Measurements from ENCODE around the gene CROCC2. TPM values are rescaled to one million over a fixed set of nuclear protein-coding genes. Genes with fewer than 3 reads are reported as not detected.

CROCC2 gene
- total and polyA plus RNA-seq, 2 of the 13 experiments (the other 11 are each of a cell fraction or from before 2014, with no cell fraction given): not detected

GRCh38 chr2:240960971-240961876 lies 55.1 kb downstream of the CROCC2 start:
- Histone ChIP-seq H3K27me3 (ENCODE audit: control insufficient read depth in 1 of 2, insufficient read depth in 2 of 2, low read length in 2 of 2) (peaks cover 4 to 5% of the 10 kb centered on the region in 2 experiments; a peak in 3 of 5 replicates), H3K9me3 (ENCODE audit: low read length) (no peaks in the 10 kb centered on the region), H3K9ac (ENCODE audit: insufficient read depth, low read depth, low read length) (peak overlapping the region; percentile 61), H3K4me3 (replicated peaks in 1 of 3; ENCODE audit: insufficient read depth in 1 of 3, low read depth in 2 of 3, low read length in 3 of 3) (peak overlapping the region in 1 of 3 experiments; percentile 61; a peak in 2 of 6 replicates), H3K27ac (ENCODE audit: extremely low read length, insufficient read depth, low read length) (peak overlapping the region; percentile 74), H3K79me2 (ENCODE audit: insufficient read depth, low read length) (no peaks in the 10 kb centered on the region), H3K4me2 (ENCODE audit: low read depth, low read length) (peak overlapping the region; percentile 65), H3K36me3 (replicated peaks in 1 of 2; ENCODE audit: control insufficient read depth in 1 of 2, insufficient read depth in 2 of 2, low read length in 2 of 2) (no peaks in the 10 kb centered on the region), H3K4me1 (ENCODE audit: insufficient read depth, low read length) (peaks cover 86% of the 10 kb centered on the region), H2AFZ (ENCODE audit: low read length) (no peak overlapping the region), H4K20me1 (ENCODE audit: insufficient read depth, low read length) (no peaks in the 10 kb centered on the region)
- intact Hi-C loops (cut with micrococcal nuclease; ENCODE audit: unreplicated experiment): no loop called here
- peak; percentile 58 for ATAC-seq
- no TSS peak for BruUV-seq (replicated peaks)
- FAIRE-seq: no peak
- ChIA-PET POLR2A (interaction anchor here (1.0 kb wide), 1 partner anchor 104 kb away, joined by 3 read pairs; no protein-coding TSS in a partner anchor), CTCF (ENCODE audit: low intra/inter-chr PET ratio, low total read pairs) (no interaction called here)
- DNase-seq (ENCODE audit: low spot score): peak; percentile 86
- 69% methylated on average over 27 of the region's 27 CpGs for WGBS (ENCODE audit: low lambda C conversion rate)
- in situ Hi-C loops (cut with HindIII; ENCODE audit: extremely low pct_ligation_motif_present, low pct_unique_long_range_greater_than_20kb): no loop called here
- TF ChIP-seq LBX2 (CRISPR knock-in tag; IDR thresholded peaks at IDR 0.05; ENCODE audit: borderline replicate concordance): 0 out of 2 replicates have a peak, but pooled peaks have one; percentile 26
- TF ChIP-seq RFXANK (CRISPR knock-in tag; IDR thresholded peaks at IDR 0.05): no peak
- TF ChIP-seq CTCF (CRISPR knock-in tag; IDR thresholded peaks at IDR 0.05): no peak
- peak; percentile 66 for TF ChIP-seq MNT (IDR thresholded peaks at IDR 0.05)
- peak; percentile 43; the same call in 1 of the 2 replicates for TF ChIP-seq SP2 (CRISPR knock-in tag; IDR thresholded peaks at IDR 0.05)
- no peak for TF ChIP-seq KAT7 (CRISPR knock-in tag; IDR thresholded peaks at IDR 0.05; ENCODE audit: borderline replicate concordance)
- TF ChIP-seq ATAD3A (CRISPR knock-in tag; IDR thresholded peaks at IDR 0.05): 0 out of 2 replicates have a peak, but pooled peaks have one; percentile 25
- 0 out of 2 replicates have a peak, but pooled peaks have one; percentile 45 for TF ChIP-seq RFX3 (CRISPR knock-in tag; IDR thresholded peaks at IDR 0.05)
- TF ChIP-seq NR0B2 (CRISPR knock-in tag; IDR thresholded peaks at IDR 0.05): peak; percentile 83; the same call in 1 of the 2 replicates
- no peak for TF ChIP-seq STAT6 (CRISPR knock-in tag; IDR thresholded peaks at IDR 0.05; ENCODE audit: borderline replicate concordance)
- TF ChIP-seq ZNF788 (CRISPR knock-in tag; IDR thresholded peaks at IDR 0.05; ENCODE audit: borderline replicate concordance): no peak
- TF ChIP-seq HOXA9 (CRISPR knock-in tag; IDR thresholded peaks at IDR 0.05; ENCODE audit: borderline replicate concordance): peak; percentile 63; the same call in 1 of the 2 replicates
- TF ChIP-seq ZNF784 (CRISPR knock-in tag; IDR thresholded peaks at IDR 0.05; ENCODE audit: borderline replicate concordance): 0 out of 2 replicates have a peak, but pooled peaks have one; percentile 22
- peak in 1 of 2 experiments; percentile 53; a peak in 1 of 4 replicates for TF ChIP-seq POLR2A (IDR thresholded peaks at IDR 0.05; ENCODE audit: insufficient read depth in 1 of 2, low read depth in 2 of 2, low read length in 2 of 2)

All from HepG2 (cell line).